Mesenteric fat pad (tissue), 1 donor: ENCODE data around the gene ANKRD11. TPM values are rescaled to one million over a fixed set of nuclear protein-coding genes. Genes with fewer than 3 reads are reported as not detected.
"Not testable (repeated sequence)": the region's sequence is repeated elsewhere in the genome, so short reads cannot be mapped to it uniquely, and the experiment has no call there.

ENCODE experiments used
- DNase-seq: peaks from one replicate; pipeline ENCODE4 v3.0.0-alpha.2; 2020; ENCODE audit warnings: low spot score
- total RNA-seq: library from RNA; stranded (reverse); fragmentation: NEBNext Ultra II Directional; extraction: Animal tissue kit (Norgen Biotek cat#: 25700); gene quantifications from one replicate; pipeline ENCODE4 v1.2.1, GENCODE V29; 2021
- donor health status: DM: yes; HTN: yes; CAD: no.

Gene ANKRD11
- total RNA-seq, 1 donor from 2014 or later, result 120 TPM

DNA sequence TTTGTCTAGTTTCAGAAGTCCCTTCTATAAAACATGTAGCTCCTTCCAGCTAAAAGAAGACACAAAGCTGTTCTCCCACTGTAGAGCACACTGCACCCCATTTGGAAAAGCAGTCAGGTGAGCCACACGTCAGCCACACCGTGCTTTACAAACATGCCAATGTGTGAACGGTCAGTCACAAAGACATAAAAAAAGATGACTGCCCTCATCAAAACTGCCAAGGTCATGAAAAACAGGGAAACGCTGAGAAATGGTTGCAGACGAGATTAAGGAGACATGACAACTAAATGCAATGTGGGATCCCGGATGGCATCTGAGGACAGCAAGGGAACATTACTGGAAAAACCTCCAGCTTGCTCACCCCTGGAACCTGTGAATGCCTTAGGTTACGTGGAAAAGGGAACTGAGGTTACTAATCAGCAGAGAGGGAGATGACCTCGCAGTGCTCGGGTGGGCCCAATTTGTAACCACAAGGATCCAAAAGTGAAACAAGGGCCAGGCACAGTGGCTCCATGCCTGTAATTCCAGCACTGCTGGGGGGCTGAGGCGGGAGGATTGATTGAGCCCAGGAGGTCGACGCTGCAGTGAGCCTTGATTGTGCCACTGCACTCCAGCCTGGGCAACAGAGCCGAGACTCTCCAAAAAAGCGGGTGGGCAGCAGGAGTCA lies 8.1 kb downstream of the ANKRD11 start:
- no peak for DNase-seq

DNA sequence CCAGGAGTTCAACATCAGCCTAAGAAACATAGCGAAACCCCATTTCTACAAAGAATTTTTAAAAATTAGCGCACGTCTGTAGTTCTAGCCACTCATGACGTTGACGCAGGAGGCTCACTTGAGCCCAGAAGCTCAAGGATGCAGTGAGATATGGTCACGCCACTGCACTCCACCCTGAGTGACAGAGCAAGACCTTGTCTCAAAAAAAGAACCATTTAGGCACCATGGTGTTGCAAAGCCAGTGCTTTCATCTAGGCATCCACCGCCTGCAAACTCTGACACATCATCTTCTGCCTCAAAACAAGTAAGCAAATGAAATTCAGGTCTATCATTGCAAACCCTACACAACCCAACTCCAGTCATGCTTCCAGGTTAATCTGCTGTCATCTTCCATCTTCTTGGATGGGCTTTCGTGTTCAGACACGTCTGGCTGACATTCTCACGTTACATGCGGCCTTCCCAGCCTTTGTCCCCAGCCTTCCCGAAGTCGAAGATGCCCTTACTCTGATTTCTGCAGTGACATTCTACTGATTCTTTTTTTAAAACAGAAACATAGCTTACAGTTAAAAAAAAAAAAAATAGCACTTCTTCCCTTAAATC lies 8.9 kb downstream of the ANKRD11 start:
- DNase-seq, result no peak

DNA sequence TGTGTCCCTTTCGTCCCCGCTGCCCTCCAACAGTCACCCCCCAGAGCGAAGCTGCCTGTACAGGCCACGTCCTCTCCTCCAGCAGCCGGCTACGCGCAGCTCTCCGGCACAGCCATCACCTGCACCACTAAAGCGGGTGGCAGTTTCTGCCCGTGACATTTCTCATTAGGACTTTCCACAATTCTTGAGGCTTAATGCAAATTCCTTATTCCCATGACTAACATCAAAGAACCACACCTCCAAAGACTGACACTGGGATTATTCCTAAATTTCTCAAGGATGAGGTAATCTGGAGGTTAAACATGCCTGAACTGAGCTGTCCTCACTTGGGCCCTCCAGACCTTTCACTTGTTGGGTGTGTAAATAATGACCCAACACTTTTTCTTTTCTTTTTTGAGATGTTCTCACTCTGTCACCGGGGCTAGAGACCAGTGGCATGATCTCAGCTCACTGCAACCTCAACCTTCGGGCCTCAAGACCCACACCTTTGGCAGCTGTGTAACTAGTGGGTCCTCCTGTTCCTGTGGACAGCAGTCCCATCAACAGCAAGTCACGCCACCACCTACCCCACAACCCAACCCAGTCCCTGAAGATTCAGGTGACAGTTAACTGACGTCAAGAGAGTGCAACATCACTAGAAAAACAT lies 11.7 kb downstream of the ANKRD11 start:
- no peak for DNase-seq

DNA sequence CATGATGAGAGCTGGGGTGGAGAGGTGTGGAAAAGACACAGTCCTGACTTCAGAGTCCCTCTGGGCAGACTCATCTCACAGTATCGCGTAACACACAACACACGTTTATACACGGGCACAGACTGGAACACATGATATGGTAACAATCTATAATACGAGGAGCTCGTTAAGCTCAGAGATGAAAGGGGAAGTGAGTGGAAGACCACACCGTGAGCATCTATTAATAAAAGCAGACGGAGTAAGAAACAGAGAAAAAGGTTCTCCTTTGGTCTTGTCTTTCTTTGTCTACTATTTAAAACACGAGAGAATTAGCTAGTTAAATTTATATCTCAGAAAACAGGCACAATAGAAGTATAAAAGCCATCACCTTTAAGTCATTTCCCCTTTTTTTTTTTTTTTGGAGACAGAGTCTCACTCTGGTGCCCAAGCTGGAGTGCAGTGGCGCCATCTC lies 13.5 kb downstream of the ANKRD11 start:
- no peak for DNase-seq

DNA sequence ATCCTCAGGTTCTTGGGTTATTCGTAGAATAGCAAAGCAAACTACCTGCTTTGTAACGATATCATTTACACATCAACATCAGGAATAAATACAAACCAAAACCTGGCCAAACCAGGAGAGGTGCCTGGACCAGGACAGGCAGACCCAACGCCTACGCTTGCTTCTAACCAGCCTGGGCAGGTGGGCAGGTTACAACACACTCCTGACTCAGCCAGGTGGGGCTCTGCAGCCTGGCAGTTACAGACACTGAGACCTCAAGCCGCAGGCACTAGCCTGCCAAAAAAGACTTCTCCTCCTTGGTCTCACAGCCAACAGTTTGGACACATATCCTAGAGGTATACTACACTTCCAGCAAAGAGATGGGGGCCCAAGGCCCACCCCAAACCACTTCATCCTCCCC lies 14.0 kb downstream of the ANKRD11 start:
- no peak for DNase-seq

DNA sequence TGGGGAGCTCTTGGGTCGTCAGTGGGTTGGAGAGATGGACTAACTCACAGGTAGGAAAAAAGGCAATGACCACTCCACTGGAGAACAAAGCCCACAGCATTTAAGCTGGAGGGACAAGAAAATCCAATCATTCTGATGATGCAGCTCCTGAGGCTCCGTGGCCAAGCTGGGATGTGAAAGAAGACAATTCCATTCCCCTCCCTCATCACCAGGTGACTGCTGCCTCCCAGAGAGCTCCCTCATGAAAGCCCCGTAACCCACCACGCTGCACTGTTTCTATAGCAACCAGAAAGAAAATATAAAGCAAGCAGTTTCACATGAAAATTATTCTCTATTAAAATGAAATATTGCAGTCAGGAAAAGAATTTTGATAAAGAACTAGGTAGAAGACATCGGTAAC lies 15.2 kb downstream of the ANKRD11 start:
- no peak for DNase-seq

DNA sequence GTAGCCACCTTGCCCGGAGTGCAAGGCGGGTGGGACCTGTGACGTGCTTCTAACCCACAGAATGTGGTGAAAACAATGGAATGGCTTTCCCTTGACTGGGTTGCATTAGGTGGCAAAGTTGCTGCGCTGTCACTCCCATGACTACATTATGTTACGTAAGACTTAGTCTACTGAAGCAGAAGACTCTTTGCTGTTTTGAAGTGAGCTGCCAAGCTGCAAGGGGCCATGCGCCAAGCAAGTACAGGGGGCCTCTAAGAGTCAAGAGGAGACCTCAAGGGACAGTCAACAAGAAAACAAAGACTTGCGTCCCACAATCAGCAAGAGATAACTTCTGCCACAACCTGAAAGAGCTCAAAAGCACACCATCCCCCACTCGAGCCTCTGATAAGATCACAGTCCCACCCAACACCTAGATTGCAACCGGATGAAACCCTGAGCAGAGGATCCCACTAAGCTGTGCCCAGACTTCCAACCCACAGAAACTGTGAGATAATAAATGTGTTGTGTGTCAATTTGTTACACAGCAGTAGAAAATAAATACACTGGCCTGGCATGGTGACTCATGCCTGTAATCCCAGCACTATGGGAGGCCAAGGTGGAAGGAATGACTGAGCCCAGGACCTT lies 16.5 kb downstream of the ANKRD11 start:
- DNase-seq, result no peak

DNA sequence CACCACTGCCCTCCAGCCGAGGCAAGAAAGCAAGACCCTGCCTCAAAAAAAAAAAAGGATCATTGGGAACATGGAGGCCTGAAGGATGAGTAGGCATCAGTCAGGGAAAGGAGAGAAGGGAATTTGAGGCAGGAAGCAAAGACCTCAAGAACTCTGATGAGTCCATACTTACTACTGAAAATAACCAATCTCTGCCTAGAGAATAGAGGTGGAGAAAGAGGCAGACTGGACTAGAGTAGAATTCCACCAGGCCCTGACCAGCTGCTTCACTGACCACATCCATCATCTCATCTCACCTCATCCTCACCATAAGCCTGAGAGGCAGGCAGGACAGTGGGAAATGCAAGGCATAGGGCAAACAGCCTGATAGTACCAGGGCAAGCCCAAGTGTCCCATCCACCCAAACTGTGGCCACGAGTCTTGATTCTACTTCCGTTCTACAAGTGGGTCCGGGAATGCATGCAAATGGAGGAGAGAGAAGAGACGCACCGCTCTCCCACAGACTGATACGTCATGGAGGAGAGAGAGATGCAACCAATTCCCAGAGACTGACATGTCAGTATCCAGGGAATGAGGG lies 17.1 kb downstream of the ANKRD11 start:
- no peak for DNase-seq

DNA sequence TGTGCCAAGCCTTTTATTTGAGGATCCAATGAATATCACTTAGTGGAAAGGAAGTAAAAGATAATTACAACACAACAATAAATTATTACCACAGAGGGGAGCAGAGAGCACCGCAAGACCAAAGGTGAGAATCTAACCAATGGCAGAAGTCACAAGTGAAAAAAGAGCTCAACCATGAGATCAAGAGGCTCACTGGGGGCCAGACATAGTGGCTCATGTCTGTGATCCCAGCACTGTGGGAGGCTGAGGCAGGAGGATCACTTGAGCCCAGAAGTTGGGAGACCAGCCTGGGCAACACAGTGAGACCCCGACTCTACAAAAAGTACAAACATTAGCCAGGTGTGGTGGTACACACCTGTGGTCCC lies 17.7 kb downstream of the ANKRD11 start:
- no peak for DNase-seq

DNA sequence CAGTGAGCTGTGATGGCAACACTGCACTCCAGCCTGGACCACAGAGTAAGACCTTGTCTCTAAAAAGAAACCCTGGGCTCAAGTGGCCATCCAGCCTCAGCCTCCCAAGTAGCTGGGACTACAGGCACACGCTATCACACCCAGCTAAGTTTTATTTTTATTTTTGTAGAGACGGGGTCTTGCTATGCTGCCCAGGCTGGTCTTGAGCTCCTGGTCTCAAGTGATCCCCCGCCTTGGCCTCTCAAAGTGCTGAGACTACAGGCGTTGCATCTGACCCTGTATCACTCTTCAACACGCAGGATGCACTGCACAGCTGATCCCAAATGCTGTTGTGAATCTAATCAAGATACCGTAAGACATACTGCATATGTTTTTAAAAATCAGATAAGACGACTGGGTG lies 23.0 kb downstream of the ANKRD11 start:
- no peak for DNase-seq

DNA sequence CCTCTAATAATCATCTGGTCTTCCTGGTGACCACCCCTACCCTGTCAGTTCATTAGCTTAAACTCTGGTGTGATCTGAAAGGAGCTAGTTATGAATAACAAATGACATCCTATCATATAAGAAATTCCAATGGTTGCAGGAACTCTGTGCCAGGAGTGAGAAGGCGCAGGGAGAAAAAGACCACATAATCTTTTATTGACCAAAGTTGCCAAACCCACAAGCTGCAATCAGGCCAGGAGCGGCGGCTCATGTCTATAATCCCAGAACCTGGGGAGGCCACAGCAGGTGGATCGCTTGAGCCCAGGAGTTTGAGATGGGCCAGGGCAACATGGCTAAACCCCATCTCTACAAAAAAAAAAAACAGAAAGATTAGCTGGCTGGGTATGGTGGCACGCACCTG lies 23.4 kb downstream of the ANKRD11 start:
- no peak for DNase-seq

DNA sequence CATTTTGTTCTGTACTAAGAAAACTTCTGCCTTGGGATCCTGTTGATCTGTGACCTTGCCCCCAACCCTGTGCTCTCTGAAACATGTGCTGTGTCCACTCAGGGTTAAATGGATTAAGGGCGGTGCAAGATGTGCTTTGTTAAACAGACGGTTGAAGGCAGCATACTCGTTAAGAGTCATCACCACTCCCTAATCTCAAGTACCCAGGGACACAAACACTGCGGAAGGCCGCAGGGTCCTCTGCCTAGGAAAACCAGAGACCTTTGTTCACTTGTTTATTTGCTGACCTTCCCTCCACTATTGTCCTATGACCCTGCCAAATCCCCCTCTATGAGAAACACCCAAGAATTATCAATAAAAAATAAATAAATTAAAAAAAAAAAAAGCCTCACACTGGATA lies 27.0 kb downstream of the ANKRD11 start:
- DNase-seq, result not testable (repeated sequence)

DNA sequence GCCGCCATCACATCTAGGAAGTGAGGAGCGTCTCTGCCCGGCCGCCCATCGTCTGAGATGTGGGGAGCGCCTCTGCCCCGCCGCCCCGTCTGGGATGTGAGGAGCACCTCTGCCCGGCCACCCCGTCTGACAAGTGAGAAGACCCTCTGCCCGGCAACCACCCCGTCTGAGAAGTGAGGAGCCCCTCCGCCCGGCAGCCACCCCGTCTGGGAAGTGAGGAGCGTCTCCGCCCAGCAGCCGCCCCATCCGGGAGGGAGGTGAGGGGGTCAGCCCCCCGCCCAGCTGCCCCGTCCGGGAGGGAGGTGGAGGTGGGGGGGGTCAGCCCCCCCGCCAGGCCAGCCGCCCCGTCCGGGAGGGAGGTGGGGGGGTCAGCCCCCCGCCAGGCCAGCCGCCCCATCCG lies 27.7 kb downstream of the ANKRD11 start:
- not testable (repeated sequence) for DNase-seq

DNA sequence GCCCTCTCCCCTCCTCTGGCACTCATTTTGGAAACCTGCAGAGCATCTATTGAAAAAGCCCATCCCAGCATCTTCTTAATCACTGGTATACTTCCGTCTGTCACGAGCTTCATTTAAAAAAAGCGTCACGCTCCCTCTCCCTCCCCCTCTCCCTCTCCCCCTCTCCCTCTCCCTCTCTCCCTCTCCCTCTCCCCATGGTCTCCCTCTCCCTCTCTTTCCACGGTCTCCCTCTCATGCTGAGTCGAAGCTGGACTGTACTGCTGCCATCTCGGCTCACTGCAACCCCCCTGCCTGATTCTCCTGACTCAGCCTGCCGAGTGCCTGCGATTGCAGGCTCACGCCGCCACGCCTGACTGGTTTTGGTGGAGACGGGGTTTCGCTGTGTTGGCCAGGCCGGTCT lies 28.5 kb downstream of the ANKRD11 start:
- DNase-seq, result not testable (repeated sequence)

DNA sequence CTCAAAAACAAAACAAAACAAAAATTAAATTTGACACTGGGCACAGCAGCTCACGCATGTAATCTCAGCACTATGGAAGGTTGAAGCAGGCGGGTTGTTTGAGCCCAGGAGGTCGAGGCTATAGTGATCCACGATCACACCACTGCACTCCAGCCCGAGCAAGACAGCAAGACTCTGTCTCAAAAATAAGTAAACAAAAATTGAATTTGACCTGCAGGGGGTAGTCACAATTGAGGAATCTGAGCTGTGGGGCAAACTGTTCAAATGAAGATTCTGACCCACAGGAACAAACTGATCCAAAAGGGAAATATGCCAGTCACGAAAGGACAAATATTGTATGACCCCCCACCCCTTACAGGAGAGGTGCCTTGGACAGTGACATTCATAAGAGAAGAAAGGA lies 29.8 kb downstream of the ANKRD11 start:
- DNase-seq, result no peak

DNA sequence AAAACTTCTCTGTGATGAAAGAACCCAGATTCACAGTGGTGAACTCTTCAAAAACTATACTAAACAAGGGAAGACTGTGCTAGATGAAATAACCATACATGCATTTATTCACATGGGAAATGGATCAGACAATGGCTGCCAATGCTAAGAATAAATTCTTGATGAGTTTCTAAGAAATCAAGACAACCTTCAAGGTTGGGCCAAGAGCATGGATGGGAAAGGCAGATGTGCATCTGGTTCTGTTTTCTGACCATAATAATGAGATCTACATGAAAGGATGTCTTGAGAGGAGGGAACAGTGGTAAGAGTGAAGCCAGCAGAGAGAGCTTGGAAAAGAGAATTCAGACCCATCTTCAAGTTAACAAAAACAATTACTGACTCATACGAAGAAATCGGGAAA lies 31.4 kb downstream of the ANKRD11 start:
- DNase-seq, result no peak

DNA sequence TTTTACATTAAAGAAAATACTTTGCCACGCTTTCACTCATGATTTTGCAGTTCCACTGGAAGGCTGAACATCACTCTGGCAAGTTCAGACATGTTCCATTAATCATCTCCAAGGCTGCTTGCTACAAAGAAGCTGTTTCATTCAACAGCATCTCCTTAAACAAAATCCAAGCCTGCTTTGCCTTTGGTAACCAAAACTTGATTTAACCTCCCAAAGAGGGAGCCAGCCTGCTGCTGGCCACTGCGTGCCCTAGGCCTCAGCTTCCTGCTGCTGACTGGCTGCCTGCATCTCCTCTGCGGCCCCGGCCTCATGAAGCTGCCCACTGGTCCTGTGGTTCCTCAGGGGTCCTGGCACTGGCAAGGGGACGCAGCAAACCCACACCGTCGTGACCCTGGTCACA lies 31.8 kb downstream of the ANKRD11 start:
- DNase-seq, result no peak

DNA sequence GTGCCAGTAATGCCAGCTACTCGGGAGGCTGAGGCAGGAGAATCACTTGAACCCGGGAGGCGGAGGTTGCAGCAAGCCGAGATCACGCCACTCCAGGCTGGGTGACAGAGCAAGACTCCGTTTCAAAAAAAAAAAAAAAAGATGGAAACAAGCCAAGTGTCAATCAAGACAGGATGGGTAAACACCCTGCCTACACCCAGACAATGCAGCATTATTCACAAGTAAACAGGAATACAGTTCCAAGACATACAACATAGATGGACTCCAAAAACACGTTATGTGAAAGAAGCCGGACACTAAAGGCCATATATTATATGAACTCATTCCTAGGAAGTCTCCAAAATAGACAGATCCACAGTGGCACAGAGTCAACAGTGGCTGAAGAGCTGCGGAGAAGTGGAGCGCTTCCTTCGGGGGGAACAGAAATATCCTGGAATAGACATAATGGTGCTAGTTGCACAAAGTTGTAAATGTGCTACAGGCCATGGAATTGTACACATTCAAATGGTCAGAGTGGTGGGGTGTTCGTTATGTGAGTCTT lies 33.9 kb downstream of the ANKRD11 start:
- DNase-seq, result no peak

DNA sequence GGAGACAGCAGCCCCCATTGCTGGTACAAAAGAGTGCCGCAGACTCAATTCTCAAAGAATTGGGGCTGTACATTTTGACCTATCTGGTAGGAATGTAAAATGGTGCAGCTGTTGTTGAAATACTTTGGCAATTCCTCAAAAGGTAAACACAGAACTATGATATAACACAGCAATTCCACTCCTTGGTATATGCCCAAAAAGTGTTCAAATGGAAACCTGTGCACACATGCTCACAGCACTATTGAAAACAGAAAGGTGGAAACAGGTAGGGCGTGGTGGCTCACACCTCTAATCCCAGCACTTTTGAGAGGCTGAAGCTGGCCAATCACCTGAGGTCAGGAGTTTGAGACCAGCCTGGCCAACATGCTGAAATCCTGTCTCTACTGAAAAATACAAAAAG lies 34.7 kb downstream of the ANKRD11 start:
- no peak for DNase-seq

DNA sequence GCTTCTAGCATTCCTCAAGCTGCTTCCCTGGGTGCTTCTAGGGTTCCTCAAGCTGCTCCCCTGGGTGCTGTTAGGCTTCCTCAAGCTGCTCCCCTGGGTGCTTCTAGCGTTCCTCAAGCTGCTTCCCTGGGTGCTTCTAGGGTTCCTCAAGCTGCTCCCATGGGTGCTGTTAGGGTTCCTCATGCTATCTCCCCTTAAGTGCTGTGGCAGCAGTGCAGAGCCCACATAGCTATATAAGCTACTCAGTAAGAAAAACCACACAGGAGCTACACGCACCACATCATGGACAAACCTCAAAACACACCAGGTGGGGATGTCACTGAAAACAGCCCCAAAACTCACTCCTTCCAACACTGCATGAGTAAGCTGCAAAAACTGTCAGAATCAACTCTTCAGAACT lies 35.2 kb downstream of the ANKRD11 start:
- DNase-seq, result no peak

DNA sequence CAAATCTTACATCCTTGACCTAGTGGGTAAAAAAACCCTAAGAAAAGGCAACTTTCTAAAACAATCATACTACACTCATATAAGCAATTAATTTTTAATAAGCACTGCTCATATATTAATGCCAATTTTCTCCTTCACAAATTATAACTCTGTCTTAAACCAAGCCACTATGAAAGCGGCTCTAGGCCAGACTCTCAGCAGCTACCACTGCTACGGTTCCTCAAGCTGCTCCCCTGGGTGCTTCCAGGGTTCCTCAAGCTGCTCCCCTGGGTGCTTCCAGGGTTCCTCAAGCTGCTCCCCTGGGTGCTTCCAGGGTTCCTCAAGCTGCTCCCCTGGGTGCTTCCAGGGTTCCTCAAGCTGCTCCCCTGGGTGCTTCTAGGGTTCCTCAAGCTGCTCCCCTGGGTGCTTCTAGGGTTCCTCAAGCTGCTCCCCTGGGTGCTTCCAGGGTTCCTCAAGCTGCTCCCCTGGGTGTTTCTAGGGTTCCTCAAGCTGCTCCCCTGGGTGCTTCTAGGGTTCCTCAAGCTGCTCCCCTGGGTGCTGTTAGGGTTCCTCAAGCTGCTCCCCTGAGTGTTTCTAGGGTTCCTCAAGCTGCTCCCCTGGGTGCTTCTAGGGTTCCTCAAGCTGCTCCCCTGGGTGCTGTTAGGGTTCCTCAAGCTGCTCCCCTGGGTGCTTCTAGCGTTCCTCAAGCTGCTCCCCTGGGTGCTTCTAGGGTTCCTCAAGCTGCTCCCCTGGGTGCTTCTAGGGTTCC lies 35.8 kb downstream of the ANKRD11 start:
- DNase-seq, result not testable (repeated sequence)
